HepG2 (cell line): ENCODE data around the gene MAP2K3. TPM values are rescaled to one million over a fixed set of nuclear protein-coding genes. Genes with fewer than 3 reads are reported as not detected.

Experiments used
- ATRX ChIP-seq: sonication (generic); formaldehyde crosslinking; IDR thresholded peaks from 2 replicates; pipeline ENCODE4 v1.4.0; 2020; ENCODE audit warnings: missing genetic modification reagents, borderline replicate concordance
- ELF3 ChIP-seq: IDR thresholded peaks from 2 replicates; pipeline ENCODE4 v1.6.1; 2016; ENCODE audit warnings: missing genetic modification reagents, missing compliant biosample characterization
- EP300 ChIP-seq, 3 experiments: sonication (generic) in 1 of 3; formaldehyde crosslinking in 1 of 3; IDR thresholded peaks; 2 replicates each; pipeline versions ENCODE4 v1.5.1 to v1.6.1; 2011 to 2020; ENCODE audit warnings: low read depth in 2 of 3, low read length in 2 of 3, borderline replicate concordance in 1 of 3, improper control_type of control experiment in 1 of 3, mild to moderate bottlenecking in 1 of 3, missing genetic modification reagents in 1 of 3, moderate library complexity in 1 of 3
- GABPA ChIP-seq, 2 experiments: IDR thresholded peaks; 2 replicates each; pipeline ENCODE4 v1.6.1; 2011 to 2016; ENCODE audit warnings: low read depth in 2 of 2, low read length in 1 of 2, missing biosample characterization in 1 of 2, missing genetic modification characterization in 1 of 2
- GLMP ChIP-seq: sonication (generic); formaldehyde crosslinking; IDR thresholded peaks from 2 replicates; pipeline ENCODE4 v1.9.0; 2021; ENCODE audit warnings: missing genetic modification reagents, mild to moderate bottlenecking, borderline replicate concordance
- HNF1A ChIP-seq, 2 experiments: sonication (generic) in 1 of 2; formaldehyde crosslinking in 1 of 2; IDR thresholded peaks; 2 replicates each; pipeline versions ENCODE4 v1.4.0 to v1.6.1; 2016 to 2020; ENCODE audit warnings: borderline replicate concordance in 1 of 2, low read depth in 1 of 2, mild to moderate bottlenecking in 1 of 2, missing genetic modification reagents in 1 of 2
- MEF2D ChIP-seq: sonication (generic); formaldehyde crosslinking; IDR thresholded peaks from 2 replicates; pipeline ENCODE4 v1.5.1; 2020; ENCODE audit warnings: mild to moderate bottlenecking, missing genetic modification reagents
- MXD1 ChIP-seq: sonication (generic); formaldehyde crosslinking; IDR thresholded peaks from 2 replicates; pipeline ENCODE4 v1.4.0; 2020; ENCODE audit warnings: mild to moderate bottlenecking, missing genetic modification reagents
- SP1 ChIP-seq, 2 experiments: fragments of 450-650 bp in 1 of 2; sonication (generic) in 1 of 2; formaldehyde crosslinking in 1 of 2; IDR thresholded peaks; 2 replicates each; pipeline versions ENCODE4 v1.4.0 to v1.6.1; 2016 to 2020; ENCODE audit warnings: missing genetic modification reagents in 1 of 2
- TBL1XR1 ChIP-seq: fragments of 150-350 bp; IDR thresholded peaks from 2 replicates; pipeline ENCODE4 v1.6.1; 2014; ENCODE audit warnings: borderline replicate concordance, low read length; ENCODE audit not compliant: partially characterized antibody
- TERF1 ChIP-seq: sonication (generic); formaldehyde crosslinking; IDR thresholded peaks from 2 replicates; pipeline ENCODE4 v1.8.0; 2022; ENCODE audit warnings: mild to moderate bottlenecking, missing genetic modification reagents, moderate library complexity
- YY1 ChIP-seq: IDR thresholded peaks from 2 replicates; pipeline ENCODE4 v1.6.1; 2011; ENCODE audit warnings: low read length, low read depth, moderate library complexity, mild to moderate bottlenecking; ENCODE audit not compliant: insufficient read depth, insufficient replicate concordance
- ZBTB42 ChIP-seq: sonication (generic); formaldehyde crosslinking; IDR thresholded peaks from 2 replicates; pipeline ENCODE4 v1.5.0; 2020; ENCODE audit warnings: mild to moderate bottlenecking, missing genetic modification reagents
- ZFY ChIP-seq: sonication (generic); formaldehyde crosslinking; IDR thresholded peaks from 2 replicates; pipeline ENCODE4 v1.4.0; 2020; ENCODE audit warnings: missing genetic modification reagents
- ZMYM2 ChIP-seq: sonication (generic); formaldehyde crosslinking; IDR thresholded peaks from 2 replicates; pipeline ENCODE4 v1.8.0; 2022; ENCODE audit warnings: mild to moderate bottlenecking, missing genetic modification reagents
- ZNF180 ChIP-seq: sonication (generic); formaldehyde crosslinking; IDR thresholded peaks from 2 replicates; pipeline ENCODE4 v1.4.0; 2020; ENCODE audit warnings: low read depth, missing genetic modification reagents, borderline replicate concordance
- ZNF276 ChIP-seq: sonication (generic); formaldehyde crosslinking; IDR thresholded peaks from 2 replicates; pipeline ENCODE4 v1.4.0; 2020; ENCODE audit warnings: mild to moderate bottlenecking, low read depth, missing genetic modification reagents
- ZNF329 ChIP-seq: sonication (generic); formaldehyde crosslinking; IDR thresholded peaks from 2 replicates; pipeline ENCODE4 v1.9.0; 2021; ENCODE audit warnings: low read depth, mild to moderate bottlenecking, missing genetic modification reagents
- polyA plus RNA-seq, 8 experiments: library from polyadenylated mRNA; depleted of rRNA in 3 of 8; stranded (reverse) in 7 of 8; unstranded in 1 of 8; fragments of >200 nt; fragmentation: Illumina TruSeq in 4 of 8; extraction: Trizol in 4 of 8; gene quantifications; 2 replicates each; pipeline versions ENCODE4 v1.2.1 to v1.2.3, GENCODE V29; 2011 to 2016; ENCODE audit warnings: low read depth in 4 of 8, missing spikeins in 1 of 8, mixed read lengths in 1 of 8; ENCODE audit not compliant: insufficient read depth in 1 of 8
- total RNA-seq, 5 experiments: library from RNA; depleted of rRNA; stranded (reverse); fragments of >200 nt; fragmentation: Illumina TruSeq; extraction: Trizol; gene quantifications; 2 replicates each; pipeline ENCODE4 v1.2.3, GENCODE V29; 2016; ENCODE audit warnings: low read depth in 1 of 5

Gene MAP2K3
- total and polyA plus RNA-seq, 2 of the 13 experiments (the other 11 are each of a cell fraction or from before 2014, with no cell fraction given), result 20.5 to 27.4 TPM

- TF ChIP-seq TBL1XR1 (no peak), ZNF180 (CRISPR knock-in tag) (no peak), ZBTB42 (CRISPR knock-in tag) (peak; percentile 58; the same call in 1 of the 2 replicates), ZNF276 (CRISPR knock-in tag) (no peak; the same call in 1 of the 2 replicates), HNF1A (IDR thresholded peaks at IDR 0.05; ENCODE audit: low read depth) (no peak), HNF1A (CRISPR knock-in tag; IDR thresholded peaks at IDR 0.05; ENCODE audit: borderline replicate concordance) (no peak), YY1 (no peak), MEF2D (CRISPR knock-in tag) (no peak; the same call in 1 of the 2 replicates), ZFY (CRISPR knock-in tag) (peak; percentile 79), GABPA (IDR thresholded peaks at IDR 0.05; ENCODE audit: low read depth, low read length) (no peak), GABPA (CRISPR knock-in tag; IDR thresholded peaks at IDR 0.05; ENCODE audit: low read depth) (no peak), GLMP (CRISPR knock-in tag) (no peak), ZMYM2 (CRISPR knock-in tag) (0 out of 2 replicates have a peak, but pooled peaks have one; percentile 73), ATRX (CRISPR knock-in tag) (no peak), EP300 (IDR thresholded peaks at IDR 0.05; ENCODE audit: low read depth in 2 of 2, low read length in 2 of 2) (no peak), EP300 (CRISPR knock-in tag; IDR thresholded peaks at IDR 0.05; ENCODE audit: borderline replicate concordance) (no peak), ZNF329 (CRISPR knock-in tag) (peak; percentile 58; the same call in 1 of the 2 replicates), SP1 (IDR thresholded peaks at IDR 0.05) (no peak), SP1 (CRISPR knock-in tag; IDR thresholded peaks at IDR 0.05) (peak; percentile 79), MXD1 (peak; percentile 90), TERF1 (CRISPR knock-in tag) (peak; percentile 86; the same call in 1 of the 2 replicates), ELF3 (CRISPR knock-in tag) (0 out of 2 replicates have a peak, but pooled peaks have one; percentile 25)
Observed at GRCh38 chr17:21275579-21276263, 8.8 kb upstream of the MAP2K3 start (continued).
